ENCODE data around the gene TMEM117.
"Not testable (repeated sequence)": the region's sequence is repeated elsewhere in the genome, so short reads cannot be mapped to it uniquely, and the experiment has no call there.

TMEM117 gene

DNA sequence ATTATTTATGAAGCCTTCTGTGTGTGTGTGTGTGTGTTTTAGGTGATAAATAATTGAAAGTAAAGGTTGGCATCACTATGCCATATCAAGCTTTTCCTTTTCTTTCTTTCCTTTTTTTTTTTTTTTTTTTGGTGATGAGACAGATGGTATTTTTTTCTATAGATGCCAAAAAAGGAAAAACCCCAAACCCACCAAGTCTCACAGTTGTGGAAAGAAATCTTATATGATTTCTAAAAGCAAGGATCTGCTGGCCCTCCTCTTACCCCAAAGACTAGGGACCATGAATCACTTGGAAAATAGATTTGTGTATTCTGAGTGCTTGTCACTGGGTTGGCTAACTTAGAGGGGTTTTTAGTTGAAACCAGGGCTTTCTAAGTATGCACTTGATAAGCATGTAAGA is 181.3 kb downstream of the TMEM117 start:
- no peak overlapping the region for H3K4me3 Mint-ChIP-seq
- intact Hi-C loops (cut with micrococcal nuclease): no loop called here
- no peak overlapping the region for H3K27ac Mint-ChIP-seq

DNA sequence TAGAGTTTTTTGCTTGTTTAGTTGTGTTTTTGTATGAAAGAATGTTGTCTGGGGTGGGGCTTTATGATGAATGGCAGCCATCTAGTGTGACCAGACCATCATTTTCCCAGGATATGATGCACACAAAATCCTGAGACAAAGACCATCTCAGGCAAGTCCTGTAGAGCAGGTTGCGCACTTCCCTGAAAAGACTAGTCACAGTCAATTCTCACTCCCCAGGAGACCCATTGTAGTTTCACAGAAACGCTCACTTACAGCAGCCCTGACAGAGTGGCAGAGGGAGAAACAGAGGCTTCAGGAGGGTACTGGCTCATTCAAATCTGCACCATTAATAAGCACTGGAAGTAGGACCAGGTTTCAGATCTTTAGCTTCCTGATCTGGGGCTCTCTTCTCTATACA is 183.2 kb downstream of the TMEM117 start:
- Mint-ChIP-seq H3K27me3 (peaks cover 2% of the 10 kb centered on the region), H3K9me3 (no peaks in the 10 kb centered on the region), H3K36me3 (ENCODE audit: low read depth) (no peaks in the 10 kb centered on the region), H3K4me3 (no peak overlapping the region), H3K27ac (no peak overlapping the region), H3K4me1 (ENCODE audit: low read depth) (no peaks in the 10 kb centered on the region)
- intact Hi-C loops (cut with micrococcal nuclease): no loop called here

More for the DNA sequence above, 181.3 kb downstream of the TMEM117 start:
- no peaks in the 10 kb centered on the region for H3K36me3 Mint-ChIP-seq (ENCODE audit: low read depth)
- H3K4me1 Mint-ChIP-seq (ENCODE audit: low read depth): no peaks in the 10 kb centered on the region
- H3K27me3 Mint-ChIP-seq: peaks cover 2% of the 10 kb centered on the region
- no peaks in the 10 kb centered on the region for H3K9me3 Mint-ChIP-seq

DNA sequence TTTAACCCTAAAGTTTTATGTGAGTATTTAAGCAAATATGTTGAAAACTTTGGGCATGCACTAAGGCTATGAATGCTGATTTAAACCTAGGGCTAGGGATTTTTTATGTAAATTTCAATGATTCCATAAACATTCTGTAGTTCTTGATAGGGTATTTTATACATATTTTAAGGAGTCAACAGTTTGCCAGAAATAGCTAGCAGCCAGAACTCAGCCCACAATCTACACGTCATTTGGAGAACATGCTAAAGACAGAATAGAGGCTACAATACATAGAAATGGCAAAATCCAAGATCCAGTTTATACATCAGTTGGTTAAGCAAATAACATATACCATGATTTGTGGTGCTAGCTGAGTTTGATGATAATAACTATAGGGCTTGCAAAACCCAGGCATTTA is 184.7 kb downstream of the TMEM117 start:
- no peak overlapping the region for H3K27ac Mint-ChIP-seq
- peaks cover 2% of the 10 kb centered on the region for H3K27me3 Mint-ChIP-seq
- no peak overlapping the region for H3K4me3 Mint-ChIP-seq
- no peaks in the 10 kb centered on the region for H3K36me3 Mint-ChIP-seq (ENCODE audit: low read depth)
- H3K4me1 Mint-ChIP-seq (ENCODE audit: low read depth): no peaks in the 10 kb centered on the region
- no peaks in the 10 kb centered on the region for H3K9me3 Mint-ChIP-seq
- intact Hi-C loops (cut with micrococcal nuclease): no loop called here

DNA sequence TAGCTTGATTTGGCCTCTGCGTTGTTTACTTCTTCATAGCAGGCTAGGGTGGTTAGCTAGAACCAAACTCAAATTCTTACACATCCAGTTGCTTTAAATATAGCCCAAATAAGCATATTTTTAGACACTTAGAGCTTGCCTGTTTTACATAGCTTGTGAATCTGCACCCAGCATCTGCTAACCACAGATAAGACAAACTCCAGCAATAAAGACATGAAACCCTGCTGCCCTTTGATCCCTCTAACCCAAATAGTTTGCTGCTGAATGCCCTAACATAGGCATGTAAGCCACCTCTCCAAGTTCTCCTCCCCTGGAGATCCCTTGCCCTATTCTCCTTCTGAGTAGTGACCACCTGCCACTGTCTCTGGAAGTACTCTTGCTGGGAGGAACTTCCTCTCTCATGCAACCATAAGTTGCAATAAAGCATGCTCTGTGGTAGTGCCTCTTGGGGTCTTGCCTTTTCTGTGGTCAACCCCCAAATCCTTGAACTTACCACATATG is 185.6 kb downstream of the TMEM117 start:
- H3K4me1 Mint-ChIP-seq (ENCODE audit: low read depth): no peaks in the 10 kb centered on the region

DNA sequence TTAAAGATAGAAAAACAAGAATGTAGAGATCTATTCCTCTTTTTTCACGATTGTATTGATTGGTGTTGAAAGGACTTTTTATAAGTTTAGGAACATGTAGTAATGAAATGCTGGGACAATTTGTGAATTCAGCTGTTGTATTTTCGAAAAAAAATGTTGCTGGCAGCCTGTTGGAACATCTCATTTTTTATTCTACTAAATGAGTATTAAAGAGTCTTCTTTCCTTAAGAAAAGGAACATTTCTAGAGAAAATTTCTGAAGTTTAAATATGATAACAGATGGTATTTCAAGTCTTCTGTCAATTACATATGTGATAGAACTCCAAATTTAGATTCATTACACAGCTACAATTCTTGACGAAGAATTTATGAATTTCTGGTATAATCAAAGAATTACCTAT is 189.6 kb downstream of the TMEM117 start:
- Mint-ChIP-seq H3K27me3 (no peaks in the 10 kb centered on the region), H3K36me3 (ENCODE audit: low read depth) (no peaks in the 10 kb centered on the region), H3K27ac (no peak overlapping the region), H3K4me1 (ENCODE audit: low read depth) (no peaks in the 10 kb centered on the region), H3K4me3 (no peak overlapping the region), H3K9me3 (peaks cover 18% of the 10 kb centered on the region)
- intact Hi-C loops (cut with micrococcal nuclease): no loop called here

More for the DNA sequence above, 185.6 kb downstream of the TMEM117 start:
- intact Hi-C loops (cut with micrococcal nuclease): no loop called here
- Mint-ChIP-seq H3K9me3 (no peaks in the 10 kb centered on the region), H3K27ac (no peak overlapping the region), H3K27me3 (no peaks in the 10 kb centered on the region), H3K4me3 (no peak overlapping the region), H3K36me3 (ENCODE audit: low read depth) (no peaks in the 10 kb centered on the region)

DNA sequence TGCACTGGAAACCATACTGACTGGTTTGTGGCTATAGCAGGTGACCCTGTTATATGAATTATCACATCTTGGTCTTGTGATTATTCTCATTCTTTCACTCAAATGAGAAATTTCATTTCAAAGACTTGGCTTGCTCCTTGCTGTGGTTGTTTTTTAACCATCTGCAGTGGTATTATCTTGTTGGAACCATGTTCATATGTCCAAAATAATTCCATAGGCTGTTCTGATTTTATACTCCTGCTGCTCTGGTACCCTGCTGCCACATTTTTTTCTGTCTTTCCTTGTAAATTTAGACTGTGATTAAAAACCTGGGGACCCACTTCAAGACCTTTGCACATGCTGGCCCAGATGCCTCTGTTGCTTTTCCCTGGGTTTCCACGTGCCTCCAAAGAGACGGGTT is 190.2 kb downstream of the TMEM117 start:
- Mint-ChIP-seq H3K27ac (no peak overlapping the region), H3K36me3 (ENCODE audit: low read depth) (no peaks in the 10 kb centered on the region), H3K27me3 (no peaks in the 10 kb centered on the region), H3K4me3 (no peak overlapping the region), H3K9me3 (peaks cover 18% of the 10 kb centered on the region), H3K4me1 (ENCODE audit: low read depth) (no peaks in the 10 kb centered on the region)
- intact Hi-C loops (cut with micrococcal nuclease): no loop called here

DNA sequence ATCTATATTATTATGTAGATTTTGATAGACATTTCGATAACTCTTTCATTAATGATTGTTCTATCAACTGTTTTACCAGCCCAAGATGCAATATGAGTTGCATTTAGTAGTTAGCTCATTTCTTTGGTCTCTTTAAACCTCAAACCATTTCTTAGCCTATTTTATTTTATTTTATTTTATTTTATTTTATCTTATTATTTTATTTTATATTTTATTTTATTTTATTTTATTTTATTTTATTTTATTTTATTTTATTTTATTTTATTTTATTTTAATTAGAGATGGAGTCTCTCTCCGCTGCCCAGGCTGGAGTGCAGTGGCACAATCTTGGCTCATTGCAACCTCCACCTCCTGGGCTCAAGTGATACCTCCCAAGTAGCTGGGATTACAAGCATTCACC is 191.0 kb downstream of the TMEM117 start:
- not testable (repeated sequence) for H3K27me3 Mint-ChIP-seq; H3K4me1 Mint-ChIP-seq (ENCODE audit: low read depth)
- peaks cover 18% of the 10 kb centered on the region for H3K9me3 Mint-ChIP-seq

DNA sequence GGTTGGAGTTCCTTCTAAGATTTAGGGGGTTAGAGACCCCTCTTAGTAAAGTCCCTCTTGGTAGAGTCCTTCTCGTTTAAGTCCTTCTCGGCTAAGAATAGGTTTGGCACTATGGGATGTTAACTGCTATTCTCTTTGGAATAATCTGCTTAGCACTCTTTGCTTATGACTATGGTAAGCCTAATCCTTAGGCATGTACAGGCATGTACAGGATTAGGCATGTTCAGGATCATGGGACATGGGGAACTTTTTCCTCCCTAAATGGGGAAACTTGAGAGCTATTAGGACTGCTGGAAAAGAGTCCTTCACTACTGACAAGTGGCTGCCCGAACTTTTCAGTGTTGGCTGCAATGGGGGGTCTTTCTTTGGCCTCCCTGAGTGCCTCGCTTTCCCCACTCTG is 193.3 kb downstream of the TMEM117 start:
- intact Hi-C loops (cut with micrococcal nuclease): no loop called here
- Mint-ChIP-seq H3K9me3 (peaks cover 18% of the 10 kb centered on the region), H3K27me3 (no peaks in the 10 kb centered on the region)

More for the DNA sequence above, 191.0 kb downstream of the TMEM117 start:
- H3K27ac Mint-ChIP-seq; H3K36me3 Mint-ChIP-seq (ENCODE audit: low read depth); intact Hi-C loops (cut with micrococcal nuclease); H3K4me3 Mint-ChIP-seq: not testable (repeated sequence)

DNA sequence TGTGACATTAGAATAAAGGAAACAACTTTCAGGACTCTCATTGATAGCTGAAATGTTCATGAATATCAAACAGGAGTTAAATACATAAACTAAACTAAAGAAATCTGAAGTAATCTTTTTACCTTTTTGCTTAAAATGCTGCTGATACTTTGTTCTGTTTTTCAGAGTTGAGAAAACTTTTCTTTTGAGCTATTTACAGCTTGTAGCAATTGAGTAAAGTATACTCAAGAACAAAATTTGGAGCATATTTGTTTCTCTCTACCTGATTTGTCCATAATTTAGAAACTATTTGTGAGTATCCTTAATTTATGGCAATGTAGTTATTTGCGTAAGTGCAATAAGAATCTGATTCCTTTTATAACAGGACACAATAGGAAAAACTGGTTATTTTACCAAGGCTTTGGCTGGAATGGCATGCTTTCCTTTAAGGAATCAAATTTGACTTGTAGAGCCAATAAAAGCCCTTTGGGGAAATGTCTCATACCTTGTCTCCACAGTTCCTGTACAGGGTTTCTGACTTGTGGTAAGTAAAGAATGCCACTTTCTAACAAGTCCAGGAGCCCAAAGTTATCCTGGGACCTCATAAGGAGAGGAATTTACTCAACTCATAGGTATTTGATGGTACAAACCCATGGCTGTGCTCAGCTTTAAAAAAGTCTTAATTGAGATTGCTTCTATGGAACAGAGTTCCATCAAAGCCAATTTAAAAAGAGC is 195.7 kb downstream of the TMEM117 start:
- no peak overlapping the region for H3K4me3 Mint-ChIP-seq
- intact Hi-C loops (cut with micrococcal nuclease): no loop called here

More for the DNA sequence above, 193.3 kb downstream of the TMEM117 start:
- Mint-ChIP-seq H3K36me3 (ENCODE audit: low read depth) (no peaks in the 10 kb centered on the region), H3K4me3 (no peak overlapping the region), H3K4me1 (ENCODE audit: low read depth) (no peaks in the 10 kb centered on the region), H3K27ac (no peak overlapping the region)

DNA sequence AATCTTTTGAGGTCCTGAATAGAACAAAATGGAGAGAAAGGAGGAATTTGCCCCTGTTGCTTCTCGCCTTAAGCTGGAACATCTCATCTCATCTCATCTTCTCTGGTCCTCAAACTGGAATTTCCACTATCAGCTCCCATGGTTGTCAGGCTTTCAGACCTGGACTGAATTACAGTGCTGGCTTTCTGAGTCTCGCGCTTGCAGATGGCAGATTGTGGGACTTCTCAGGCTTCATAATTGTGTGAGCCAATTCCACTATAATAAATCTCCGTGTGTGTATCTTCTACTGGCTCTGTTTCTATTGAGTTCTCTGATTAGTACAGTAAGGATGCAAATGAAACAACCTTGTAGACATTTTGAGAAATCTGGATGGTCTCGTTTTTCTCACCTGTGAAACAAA is 199.0 kb downstream of the TMEM117 start:
- H3K27ac Mint-ChIP-seq: no peak overlapping the region
- H3K9me3 Mint-ChIP-seq: peaks cover 9% of the 10 kb centered on the region
- H3K27me3 Mint-ChIP-seq: no peaks in the 10 kb centered on the region
- no peaks in the 10 kb centered on the region for H3K4me1 Mint-ChIP-seq (ENCODE audit: low read depth)
- no peaks in the 10 kb centered on the region for H3K36me3 Mint-ChIP-seq (ENCODE audit: low read depth)
- H3K4me3 Mint-ChIP-seq: no peak overlapping the region
- intact Hi-C loops (cut with micrococcal nuclease): no loop called here

More for the DNA sequence above, 195.7 kb downstream of the TMEM117 start:
- H3K27me3 Mint-ChIP-seq: no peaks in the 10 kb centered on the region
- H3K4me1 Mint-ChIP-seq (ENCODE audit: low read depth): no peaks in the 10 kb centered on the region
- no peaks in the 10 kb centered on the region for H3K36me3 Mint-ChIP-seq (ENCODE audit: low read depth)
- H3K9me3 Mint-ChIP-seq: peaks cover 18% of the 10 kb centered on the region
- no peak overlapping the region for H3K27ac Mint-ChIP-seq

DNA sequence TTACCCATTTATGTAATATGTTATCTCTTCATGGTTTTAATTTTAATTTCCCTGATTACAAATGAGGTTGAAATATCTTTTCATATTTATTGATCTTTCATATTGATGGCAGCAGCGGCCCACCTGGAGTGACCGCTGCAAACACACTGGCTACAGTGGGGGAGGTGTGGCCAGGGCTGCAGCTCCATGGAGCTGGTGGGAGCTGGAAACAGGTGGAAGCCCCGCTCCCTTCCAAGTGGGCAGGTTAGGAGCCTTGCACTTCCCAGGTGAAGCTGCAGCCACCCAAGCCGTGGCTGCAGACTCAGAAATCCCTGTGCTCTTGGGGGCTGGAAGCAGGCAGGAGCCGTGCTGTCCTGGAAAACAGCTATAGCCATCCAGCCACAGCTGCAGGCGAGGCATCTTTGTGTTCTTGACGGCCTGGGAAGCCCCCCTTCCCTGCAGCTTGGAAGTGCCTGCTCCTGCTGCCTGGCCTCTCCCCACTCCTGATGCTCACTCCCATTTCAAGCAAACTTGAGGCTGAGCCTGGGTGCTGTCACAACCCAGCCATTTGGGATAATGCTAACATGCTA is 201.1 kb downstream of the TMEM117 start:
- intact Hi-C loops (cut with micrococcal nuclease): no loop called here
- Mint-ChIP-seq H3K4me3 (no peak overlapping the region), H3K36me3 (ENCODE audit: low read depth) (no peaks in the 10 kb centered on the region), H3K4me1 (ENCODE audit: low read depth) (no peaks in the 10 kb centered on the region), H3K27me3 (no peaks in the 10 kb centered on the region), H3K27ac (no peak overlapping the region), H3K9me3 (peaks cover 12% of the 10 kb centered on the region)

DNA sequence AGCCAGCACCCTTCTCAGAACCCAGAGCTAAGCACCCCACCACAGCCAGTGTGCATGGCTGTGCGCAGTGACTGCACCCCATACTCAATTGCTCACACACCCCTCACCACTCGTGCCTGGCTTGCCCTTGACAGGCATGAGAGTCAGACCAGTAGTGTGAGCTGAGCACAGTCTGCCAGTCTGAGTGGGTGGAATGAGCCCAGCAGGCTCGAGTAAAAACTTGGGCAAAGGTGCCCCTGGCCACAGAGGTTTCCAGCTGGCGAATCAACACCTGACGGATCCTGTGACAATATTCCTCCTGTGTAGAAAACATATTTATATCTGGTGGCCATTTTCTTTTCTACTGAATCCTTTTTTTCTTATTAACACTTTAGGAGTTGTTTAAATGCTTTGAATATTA is 202.5 kb downstream of the TMEM117 start:
- no peaks in the 10 kb centered on the region for H3K4me1 Mint-ChIP-seq (ENCODE audit: low read depth)
- intact Hi-C loops (cut with micrococcal nuclease): no loop called here
- H3K4me3 Mint-ChIP-seq: no peak overlapping the region
- H3K27ac Mint-ChIP-seq: no peak overlapping the region
- H3K9me3 Mint-ChIP-seq: peaks cover 27% of the 10 kb centered on the region
- no peaks in the 10 kb centered on the region for H3K36me3 Mint-ChIP-seq (ENCODE audit: low read depth)
- H3K27me3 Mint-ChIP-seq: no peaks in the 10 kb centered on the region

DNA sequence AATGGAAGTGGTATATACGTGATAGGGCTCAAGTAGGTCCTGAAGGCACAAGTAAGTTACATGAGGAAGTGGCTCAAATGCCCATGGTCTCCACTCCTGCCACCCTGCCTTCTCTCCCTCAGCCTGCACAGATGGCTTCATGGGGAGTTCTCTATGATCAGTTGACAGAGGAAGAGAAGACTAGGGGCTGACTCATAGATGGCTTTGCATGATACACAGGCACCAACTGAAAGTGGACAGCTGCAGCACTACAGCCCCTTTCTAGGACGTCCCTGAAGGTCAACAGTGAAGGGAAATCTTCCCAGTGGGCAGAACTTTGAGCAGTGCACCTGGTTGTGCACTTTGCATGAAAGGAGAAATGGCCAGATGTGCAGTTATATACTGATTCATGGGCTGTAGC is 208.6 kb downstream of the TMEM117 start:
- H3K4me1 Mint-ChIP-seq (ENCODE audit: low read depth); intact Hi-C loops (cut with micrococcal nuclease); H3K36me3 Mint-ChIP-seq (ENCODE audit: low read depth); H3K4me3 Mint-ChIP-seq; H3K27ac Mint-ChIP-seq; H3K27me3 Mint-ChIP-seq: not testable (repeated sequence)
- peaks cover 47% of the 10 kb centered on the region for H3K9me3 Mint-ChIP-seq

DNA sequence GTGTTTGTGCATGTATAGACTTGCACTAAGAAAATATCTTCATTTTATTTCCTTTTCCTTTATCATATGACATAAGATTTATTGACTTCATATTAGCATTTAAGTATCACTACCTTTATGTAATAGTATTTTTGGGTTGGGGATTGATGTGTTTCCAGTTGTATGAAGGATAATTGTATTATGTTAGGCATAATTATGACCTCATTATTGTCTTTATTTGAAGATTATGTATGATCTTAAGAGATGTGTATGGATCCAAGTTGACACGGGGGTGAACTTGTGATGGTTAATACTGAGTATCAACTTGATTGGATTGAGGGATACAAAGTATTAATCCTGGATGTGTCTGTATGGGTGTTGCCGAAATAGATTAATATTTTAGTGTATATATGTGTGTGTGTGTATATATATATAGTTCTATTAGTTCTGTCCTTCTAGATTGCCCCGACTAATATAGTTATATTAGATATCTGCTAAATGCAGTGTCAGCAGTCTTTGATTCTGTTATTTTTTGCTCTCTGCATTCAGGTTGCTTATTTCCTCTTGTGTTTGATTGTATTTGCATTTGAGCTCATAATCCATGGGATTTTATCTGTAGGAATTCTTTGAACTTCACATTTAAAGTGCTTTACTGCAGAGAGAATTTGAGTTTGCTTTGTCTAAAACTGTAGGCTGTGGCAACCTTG is 211.0 kb downstream of the TMEM117 start:
- Mint-ChIP-seq H3K4me3 (no peak overlapping the region), H3K27ac (no peak overlapping the region), H3K4me1 (ENCODE audit: low read depth) (no peaks in the 10 kb centered on the region), H3K36me3 (ENCODE audit: low read depth) (no peaks in the 10 kb centered on the region), H3K27me3 (no peaks in the 10 kb centered on the region), H3K9me3 (peaks cover 44% of the 10 kb centered on the region)
- intact Hi-C loops (cut with micrococcal nuclease): no loop called here

All from dendritic cell treated with granulocyte-macrophage colony-stimulating factor and Interleukin-4, amounts not matched to agents 40 ng/mL and 50 ng/mL, for 4 days (primary cell).